H9 (cell line): ENCODE results near the gene UBR7. TPM values are rescaled to one million over a fixed set of nuclear protein-coding genes. Genes with fewer than 3 reads are reported as not detected.

Source experiments
- DNase-seq: peaks from one replicate; pipeline ENCODE4 v3.0.0-alpha.2; 2017
- H2AFZ ChIP-seq: one replicate; pipeline ENCODE4 v1.6.1; 2013; ENCODE audit warnings: mild to moderate bottlenecking, low read length, control low read depth, moderate library complexity
- H2AK5ac ChIP-seq: 2 replicates; pipeline ENCODE4 v1.6.1; 2013; ENCODE audit warnings: low read length, control low read depth, mixed read lengths; ENCODE audit not compliant: insufficient read length
- H2BK120ac ChIP-seq: one replicate; pipeline ENCODE4 v1.6.1; 2013; ENCODE audit warnings: low read depth, mild to moderate bottlenecking, low read length, control low read depth, inconsistent platforms; ENCODE audit not compliant: poor library complexity, severe bottlenecking
- H2BK12ac ChIP-seq: 2 replicates; pipeline ENCODE4 v1.6.1; 2013; ENCODE audit warnings: low read length, control low read depth, mixed read lengths, low read depth; ENCODE audit not compliant: insufficient read length
- H2BK15ac ChIP-seq: 2 replicates; pipeline ENCODE4 v1.6.1; 2013; ENCODE audit warnings: low read depth, low read length, control low read depth
- H2BK20ac ChIP-seq: one replicate; pipeline ENCODE4 v1.6.1; 2013; ENCODE audit warnings: low read depth, mild to moderate bottlenecking, low read length, control low read depth, inconsistent platforms; ENCODE audit not compliant: poor library complexity, severe bottlenecking
- H2BK5ac ChIP-seq: 2 replicates; pipeline ENCODE4 v1.6.1; 2013; ENCODE audit warnings: low read length, control low read depth, mixed read lengths; ENCODE audit not compliant: insufficient read length
- H3K14ac ChIP-seq: 2 replicates; pipeline ENCODE4 v1.6.1; 2013; ENCODE audit warnings: low read length, control low read depth; ENCODE audit not compliant: insufficient read depth
- H3K18ac ChIP-seq: 2 replicates; pipeline ENCODE4 v1.6.1; 2013; ENCODE audit warnings: low read depth, mild to moderate bottlenecking, mixed read lengths, low read length, control low read depth; ENCODE audit not compliant: insufficient read length
- H3K23ac ChIP-seq: 2 replicates; pipeline ENCODE4 v1.6.1; 2013; ENCODE audit warnings: low read length, control low read depth, mixed read lengths, low read depth; ENCODE audit not compliant: insufficient read length
- H3K23me2 ChIP-seq: 2 replicates; pipeline ENCODE4 v1.6.1; 2013; ENCODE audit warnings: low read depth, mild to moderate bottlenecking, mixed read lengths, low read length, control low read depth; ENCODE audit not compliant: insufficient read length, poor library complexity, severe bottlenecking
- H3K27ac ChIP-seq: 2 replicates; pipeline ENCODE4 v1.5.1; 2013; ENCODE audit warnings: low read length, control low read depth, mixed read lengths, low read depth; ENCODE audit not compliant: insufficient read length
- H3K27me3 ChIP-seq: 2 replicates; pipeline ENCODE4 v1.6.1; 2013; ENCODE audit warnings: low read length, control low read depth, inconsistent platforms; ENCODE audit not compliant: insufficient read depth
- H3K4ac ChIP-seq: 2 replicates; pipeline ENCODE4 v1.6.1; 2013; ENCODE audit warnings: low read depth, mild to moderate bottlenecking, control low read depth, inconsistent platforms, low read length, moderate library complexity
- H3K4me1 ChIP-seq: 2 replicates; pipeline ENCODE4 v1.6.1; 2013; ENCODE audit warnings: low read length, control low read depth, inconsistent platforms; ENCODE audit not compliant: insufficient read depth
- H3K4me2 ChIP-seq: 2 replicates; pipeline ENCODE4 v1.6.1; 2013; ENCODE audit warnings: low read length, control low read depth, mixed read lengths; ENCODE audit not compliant: insufficient read length, insufficient read depth
- H3K56ac ChIP-seq: 2 replicates; pipeline ENCODE4 v1.6.1; 2013; ENCODE audit warnings: low read depth, mild to moderate bottlenecking, mixed read lengths, low read length, control low read depth; ENCODE audit not compliant: insufficient read length
- H3K79me1 ChIP-seq: 2 replicates; pipeline ENCODE4 v1.6.1; 2013; ENCODE audit warnings: low read depth, mild to moderate bottlenecking, moderate library complexity, low read length, control low read depth, inconsistent platforms; ENCODE audit not compliant: insufficient read depth, poor library complexity, severe bottlenecking
- H3K79me2 ChIP-seq: 2 replicates; pipeline ENCODE4 v1.6.1; 2013; ENCODE audit warnings: low read length, control low read depth, inconsistent platforms; ENCODE audit not compliant: insufficient read depth
- H3K9ac ChIP-seq: 2 replicates; pipeline ENCODE4 v1.6.1; 2013; ENCODE audit warnings: low read length, control low read depth, mixed read lengths; ENCODE audit not compliant: insufficient read length; ENCODE audit errors: extremely low read depth
- H3K9me3 ChIP-seq: one replicate; pipeline ENCODE4 v1.6.1; 2013; ENCODE audit warnings: low read depth, low read length, inconsistent platforms; ENCODE audit not compliant: control insufficient read depth
- H3T11ph ChIP-seq: one replicate; pipeline ENCODE4 v1.6.1; 2013; ENCODE audit warnings: mild to moderate bottlenecking, low read length, control low read depth, inconsistent platforms
- H4K20me1 ChIP-seq: one replicate; pipeline ENCODE4 v1.6.1; 2013; ENCODE audit not compliant: control insufficient read depth, insufficient read length, insufficient read depth
- H4K5ac ChIP-seq: 2 replicates; pipeline ENCODE4 v1.6.1; 2013; ENCODE audit warnings: low read depth, mild to moderate bottlenecking, mixed read lengths, low read length, control low read depth; ENCODE audit not compliant: insufficient read length
- H4K8ac ChIP-seq: replicated peaks from 2 replicates; pipeline ENCODE4 v1.6.1; 2013; ENCODE audit warnings: low read length, control low read depth, mixed read lengths, low read depth; ENCODE audit not compliant: insufficient read length
- H4K91ac ChIP-seq: 2 replicates; pipeline ENCODE4 v1.6.1; 2013; ENCODE audit warnings: low read depth, mild to moderate bottlenecking, moderate library complexity, mixed read lengths, low read length, control low read depth; ENCODE audit not compliant: insufficient read length
- H3K27ac Mint-ChIP-seq, 3 experiments: 2 replicates in 2 of 3; 3 replicates in 1 of 3; pipeline ENCODE4 v1.8.0; 2020 to 2021; ENCODE audit warnings: mixed read lengths in 3 of 3, mild to moderate bottlenecking in 1 of 3, moderate library complexity in 1 of 3
- H3K27me3 Mint-ChIP-seq: 2 replicates; pipeline ENCODE4 v1.8.0; 2021; ENCODE audit warnings: low read depth, mild to moderate bottlenecking, moderate library complexity, mixed read lengths
- H3K36me3 Mint-ChIP-seq, 3 experiments: 2 replicates in 2 of 3; 3 replicates in 1 of 3; pipeline ENCODE4 v1.8.0; 2020 to 2021; ENCODE audit warnings: low read depth in 3 of 3, mixed read lengths in 3 of 3; ENCODE audit not compliant: insufficient read depth in 1 of 3
- H3K4me1 Mint-ChIP-seq, 2 experiments: 2 replicates each; pipeline ENCODE4 v1.8.0; 2020; ENCODE audit warnings: mixed read lengths in 2 of 2
- H3K4me3 Mint-ChIP-seq, 2 experiments: 2 replicates in 1 of 2; 3 replicates in 1 of 2; pipeline ENCODE4 v1.8.0; 2020 to 2021; ENCODE audit warnings: mild to moderate bottlenecking in 2 of 2, mixed read lengths in 2 of 2, moderate library complexity in 1 of 2
- H3K9me3 Mint-ChIP-seq, 2 experiments: 2 replicates in 1 of 2; 3 replicates in 1 of 2; pipeline ENCODE4 v1.8.0; 2020; ENCODE audit warnings: mild to moderate bottlenecking in 2 of 2, mixed read lengths in 2 of 2, moderate library complexity in 1 of 2
- CTCF ChIP-seq: fragments of 200-600 bp; sonication (generic); conservative IDR thresholded peaks from 3 replicates; pipeline ENCODE4 v1.8.0; 2021; ENCODE audit warnings: antibody characterized with exemption, mild to moderate bottlenecking
- WGBS: extraction: QIAGEN DNeasy Blood & Tissue Kit; methylation state at CpG from one replicate; pipeline ENCODE4 v1.1.7; 2013; ENCODE audit warnings: missing lambda C conversion rate, low lambda C conversion rate, mixed read lengths; ENCODE audit not compliant: insufficient read length; ENCODE audit errors: extremely low coverage; 5-methylcytosine and 5-hydroxymethylcytosine counted together
- total RNA-seq: library from RNA; stranded (reverse); gene quantifications from 2 replicates; pipeline ENCODE4 v1.2.1, GENCODE V29; 2021

Gene UBR7
- total RNA-seq, 1 experiment from 2014 or later = 28.4 TPM

GRCh38 chr14:93223565-93223964 is 16.5 kb downstream of the UBR7 start:
- no CpG with 5 or more reads among the region's 27 CpGs for WGBS
- Histone ChIP-seq H4K5ac (no peak overlapping the region), H2BK15ac (no peak overlapping the region), H3K4me1 (no peaks in the 10 kb centered on the region), H3K4ac (no peak overlapping the region), H4K91ac (no peak overlapping the region), H3K27ac (no peak overlapping the region), H2BK12ac (no peak overlapping the region), H2BK5ac (no peak overlapping the region), H2AK5ac (no peak overlapping the region), H3K4me2 (no peak overlapping the region), H3T11ph (no peak overlapping the region), H2BK20ac (no peak overlapping the region), H3K9ac (no peak overlapping the region), H2BK120ac (no peak overlapping the region), H3K56ac (no peak overlapping the region), H3K9me3 (no peaks in the 10 kb centered on the region), H3K79me1 (no peaks in the 10 kb centered on the region), H3K23me2 (no peaks in the 10 kb centered on the region), H4K20me1 (no peaks in the 10 kb centered on the region), H3K18ac (no peak overlapping the region), H3K14ac (no peak overlapping the region), H2AFZ (no peak overlapping the region), H3K79me2 (no peaks in the 10 kb centered on the region), H3K27me3 (no peaks in the 10 kb centered on the region), H4K8ac (no peak overlapping the region), H3K23ac (no peak overlapping the region)
- no peaks in the 10 kb centered on the region for H3K9me3 Mint-ChIP-seq
- H3K4me3 Mint-ChIP-seq = no peak overlapping the region
- no peak for TF ChIP-seq CTCF
- no peak overlapping the region; a peak in 1 of 7 replicates for H3K27ac Mint-ChIP-seq
- peaks cover 28 to 68% (median 61%) of the 10 kb centered on the region in 3 experiments; a peak in 6 of 7 replicates for H3K36me3 Mint-ChIP-seq
- no peak for DNase-seq
- no peaks in the 10 kb centered on the region for H3K27me3 Mint-ChIP-seq
- H3K4me1 Mint-ChIP-seq = no peaks in the 10 kb centered on the region
